ENCODE data around the gene CLSTN2. TPM values are rescaled to one million over a fixed set of nuclear protein-coding genes. Genes with fewer than 3 reads are reported as not detected.

Gene CLSTN2
- total and polyA plus RNA-seq, 2 of the 4 experiments (the other 2 are of a cell fraction), result under 0.01 to 0.07 TPM

- Histone ChIP-seq H3K4me2 (ENCODE audit: low read depth, low read length) (no peak overlapping the region), H3K4ac (ENCODE audit: low read depth, low read length) (no peak overlapping the region), H3K4me1 (ENCODE audit: control insufficient read depth, insufficient read depth, low read length) (no peaks in the 10 kb centered on the region), H3K9me3 (ENCODE audit: control insufficient read depth, insufficient read depth, low read length) (0 out of 2 replicates have a peak, but pooled peaks cover 2% of the 10 kb centered on the region), H2BK15ac (ENCODE audit: low read depth, low read length) (no peak overlapping the region), H3K79me1 (ENCODE audit: low read depth in 1 of 2, low read length in 2 of 2) (no peaks in the 10 kb centered on the region), H3K9me1 (ENCODE audit: insufficient read depth, low read length) (no peaks in the 10 kb centered on the region), H3K56ac (ENCODE audit: extremely low read depth, insufficient read depth, low read length) (no peak overlapping the region), H4K91ac (ENCODE audit: insufficient read depth, low read depth, low read length) (no peak overlapping the region), H4K5ac (ENCODE audit: low read depth, low read length) (no peak overlapping the region), H4K20me1 (ENCODE audit: insufficient read depth, low read length) (no peaks in the 10 kb centered on the region), H2BK5ac (ENCODE audit: low read depth, low read length, poor library complexity, severe bottlenecking) (no peak overlapping the region), H3K14ac (replicated peaks; ENCODE audit: low read depth, low read length) (no peak overlapping the region), H2AFZ (replicated peaks; ENCODE audit: low read length, poor library complexity) (no peak overlapping the region), H3K4me3 (ENCODE audit: insufficient read depth, low read depth, low read length) (no peak overlapping the region), H3K36me3 (ENCODE audit: control insufficient read depth, insufficient read depth, low read length) (no peaks in the 10 kb centered on the region), H3K27ac (ENCODE audit: insufficient read depth, low read length) (no peak overlapping the region), H2BK20ac (ENCODE audit: low read depth, low read length) (no peak overlapping the region), H4K8ac (ENCODE audit: low read depth in 2 of 2, low read length in 2 of 2) (no peak overlapping the region), H3K9ac (ENCODE audit: low read depth, low read length) (no peak overlapping the region), H2BK120ac (ENCODE audit: low read depth, low read length) (no peak overlapping the region), H2AK5ac (ENCODE audit: low read depth, low read length) (no peak overlapping the region), H2AK9ac (replicated peaks; ENCODE audit: low read depth, low read length, poor library complexity) (no peak overlapping the region), H3K23ac (ENCODE audit: low read depth, low read length) (no peak overlapping the region), H3K27me3 (ENCODE audit: control insufficient read depth, insufficient read depth, low read length) (no peaks in the 10 kb centered on the region), H3K18ac (ENCODE audit: low read depth, low read length) (no peak overlapping the region)
- intact Hi-C loops (cut with micrococcal nuclease), result no loop called here
- BruUV-seq (replicated peaks), result no TSS peak
- dilution Hi-C loops (cut with HindIII; ENCODE audit: low sequenced_read_pairs, unreplicated experiment), result no loop called here
- WGBS, 2 experiments (ENCODE audit: extremely low coverage in 2 of 2, insufficient read length in 1 of 2), result 14% methylated on average over 1 of the region's 1 CpG; no CpG with 5 or more reads in 1 of the 2 experiments
- POLR2A ChIA-PET (ENCODE audit: unreplicated experiment), result no interaction called here
- DNase-seq (no peak), ATAC-seq (ENCODE audit: low read depth) (no peak)
- in situ Hi-C loops (cut with MboI; ENCODE audit: low sequenced_read_pairs), result no loop called here
- TF ChIP-seq SMC3 (IDR thresholded peaks at IDR 0.05; ENCODE audit: low read depth, low read length) (no peak), RAD21 (IDR thresholded peaks at IDR 0.05; ENCODE audit: low read length) (peak; percentile 22; the same call in 1 of the 2 replicates), CEBPB (IDR thresholded peaks at IDR 0.05; ENCODE audit: low read depth, low read length) (no peak), BHLHE40 (IDR thresholded peaks at IDR 0.05; ENCODE audit: low read depth, low read length) (no peak), MAFK (IDR thresholded peaks at IDR 0.05; ENCODE audit: low read depth, low read length) (no peak)
- TF ChIP-seq, protein P1, sequence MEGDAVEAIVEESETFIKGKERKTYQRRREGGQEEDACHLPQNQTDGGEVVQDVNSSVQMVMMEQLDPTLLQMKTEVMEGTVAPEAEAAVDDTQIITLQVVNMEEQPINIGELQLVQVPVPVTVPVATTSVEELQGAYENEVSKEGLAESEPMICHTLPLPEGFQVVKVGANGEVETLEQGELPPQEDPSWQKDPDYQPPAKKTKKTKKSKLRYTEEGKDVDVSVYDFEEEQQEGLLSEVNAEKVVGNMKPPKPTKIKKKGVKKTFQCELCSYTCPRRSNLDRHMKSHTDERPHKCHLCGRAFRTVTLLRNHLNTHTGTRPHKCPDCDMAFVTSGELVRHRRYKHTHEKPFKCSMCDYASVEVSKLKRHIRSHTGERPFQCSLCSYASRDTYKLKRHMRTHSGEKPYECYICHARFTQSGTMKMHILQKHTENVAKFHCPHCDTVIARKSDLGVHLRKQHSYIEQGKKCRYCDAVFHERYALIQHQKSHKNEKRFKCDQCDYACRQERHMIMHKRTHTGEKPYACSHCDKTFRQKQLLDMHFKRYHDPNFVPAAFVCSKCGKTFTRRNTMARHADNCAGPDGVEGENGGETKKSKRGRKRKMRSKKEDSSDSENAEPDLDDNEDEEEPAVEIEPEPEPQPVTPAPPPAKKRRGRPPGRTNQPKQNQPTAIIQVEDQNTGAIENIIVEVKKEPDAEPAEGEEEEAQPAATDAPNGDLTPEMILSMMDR (conservative IDR thresholded peaks at IDR 0.05; ENCODE audit: low read depth, low read length), result no peak
- CTCF ChIA-PET, result no interaction called here
These were observed 564.3 kb downstream of the CLSTN2 start for GRCh38 chr3:140499114-140499757.

All from IMR-90 (cell line).